ENCODE data around the gene ZNF488. TPM values are rescaled to one million over a fixed set of nuclear protein-coding genes. Genes with fewer than 3 reads are reported as not detected.
A peak's percentile ranks its signal among the peaks of the same experiment; 100 is the strongest.

The ZNF488 gene
- total RNA-seq, 1 donor from 2014 or later, result 0.35 TPM

- no peak overlapping the region for H3K27ac Mint-ChIP-seq (ENCODE audit: unreplicated experiment)
- H3K27me3 Mint-ChIP-seq (ENCODE audit: unreplicated experiment), result no peaks in the 10 kb centered on the region
- H3K4me1 Mint-ChIP-seq (ENCODE audit: unreplicated experiment), result peaks cover 5% of the 10 kb centered on the region
- peak; percentile 82 for DNase-seq (ENCODE audit: extremely low spot score, unreplicated experiment)
- no peaks in the 10 kb centered on the region for H3K36me3 Mint-ChIP-seq (ENCODE audit: unreplicated experiment)
- no peak for TF ChIP-seq CTCF (IDR thresholded peaks at IDR 0.05)
- no peak overlapping the region for H3K4me3 Mint-ChIP-seq (ENCODE audit: unreplicated experiment)
- no peaks in the 10 kb centered on the region for H3K9me3 Mint-ChIP-seq (ENCODE audit: unreplicated experiment)
Observed at GRCh38 chr10:47415520-47416304, 31.6 kb upstream of the ZNF488 start.

- Mint-ChIP-seq H3K4me1 (ENCODE audit: unreplicated experiment) (peaks cover 6% of the 10 kb centered on the region), H3K4me3 (ENCODE audit: unreplicated experiment) (no peak overlapping the region), H3K9me3 (ENCODE audit: unreplicated experiment) (no peaks in the 10 kb centered on the region), H3K27me3 (ENCODE audit: unreplicated experiment) (no peaks in the 10 kb centered on the region), H3K27ac (ENCODE audit: unreplicated experiment) (no peak overlapping the region), H3K36me3 (ENCODE audit: unreplicated experiment) (no peaks in the 10 kb centered on the region)
- DNase-seq (ENCODE audit: extremely low spot score, unreplicated experiment), result peak; percentile 80
- TF ChIP-seq CTCF (IDR thresholded peaks at IDR 0.05), result no peak
Observed at GRCh38 chr10:47414752-47415519, 30.8 kb upstream of the ZNF488 start.

GRCh38 chr10:47414227-47414592 lies 30.1 kb upstream of the ZNF488 start:
- Mint-ChIP-seq H3K27ac (ENCODE audit: unreplicated experiment) (no peak overlapping the region), H3K4me1 (ENCODE audit: unreplicated experiment) (peaks cover 6% of the 10 kb centered on the region), H3K27me3 (ENCODE audit: unreplicated experiment) (no peaks in the 10 kb centered on the region), H3K36me3 (ENCODE audit: unreplicated experiment) (no peaks in the 10 kb centered on the region), H3K4me3 (ENCODE audit: unreplicated experiment) (no peak overlapping the region), H3K9me3 (ENCODE audit: unreplicated experiment) (no peaks in the 10 kb centered on the region)
- DNase-seq (ENCODE audit: extremely low spot score, unreplicated experiment), result no peak
- TF ChIP-seq CTCF (IDR thresholded peaks at IDR 0.05), result no peak

GRCh38 chr10:47413531-47414226 lies 29.6 kb upstream of the ZNF488 start:
- Mint-ChIP-seq H3K27ac (ENCODE audit: unreplicated experiment) (no peak overlapping the region), H3K4me1 (ENCODE audit: unreplicated experiment) (peaks cover 4% of the 10 kb centered on the region), H3K27me3 (ENCODE audit: unreplicated experiment) (no peaks in the 10 kb centered on the region), H3K36me3 (ENCODE audit: unreplicated experiment) (no peaks in the 10 kb centered on the region), H3K9me3 (ENCODE audit: unreplicated experiment) (no peaks in the 10 kb centered on the region), H3K4me3 (ENCODE audit: unreplicated experiment) (no peak overlapping the region)
- peak; percentile 63 for DNase-seq (ENCODE audit: extremely low spot score, unreplicated experiment)
- TF ChIP-seq CTCF (IDR thresholded peaks at IDR 0.05), result no peak

GRCh38 chr10:47412869-47413268 lies 28.8 kb upstream of the ZNF488 start:
- Mint-ChIP-seq H3K9me3 (ENCODE audit: unreplicated experiment) (no peaks in the 10 kb centered on the region), H3K36me3 (ENCODE audit: unreplicated experiment) (no peaks in the 10 kb centered on the region), H3K27ac (ENCODE audit: unreplicated experiment) (no peak overlapping the region), H3K27me3 (ENCODE audit: unreplicated experiment) (no peaks in the 10 kb centered on the region), H3K4me3 (ENCODE audit: unreplicated experiment) (no peak overlapping the region), H3K4me1 (ENCODE audit: unreplicated experiment) (peaks cover 4% of the 10 kb centered on the region)
- no peak for TF ChIP-seq CTCF (IDR thresholded peaks at IDR 0.05)
- DNase-seq (ENCODE audit: extremely low spot score, unreplicated experiment), result no peak
